ENCODE measurements around the gene CCDC183.

- TF ChIP-seq TAF1 (IDR thresholded peaks at IDR 0.05; ENCODE audit: low read depth, low read length) (no peak), POLR2A (IDR thresholded peaks at IDR 0.05; ENCODE audit: low read depth, low read length) (no peak)
These were observed 42.6 kb upstream of the CCDC183 start for GRCh38 chr9:136753371-136754058.
